Stimulated activated memory B cell treated with anti-CD40 and anti-IgM and Interleukin-4, amounts not matched to agents 10 μg/mL and 1 μg/mL and 100 μg/mL, for 72 hours (primary cell): ENCODE results near the gene TAGLN3.

ENCODE experiments used
- ATAC-seq: fragments of 150-1000 bp; cut with Tn5 transposase; 2 replicates; pipeline ENCODE4 v1.10.0; 2021
- H3K27ac Mint-ChIP-seq: one replicate; pipeline ENCODE4 v1.8.0; 2022; ENCODE audit warnings: mild to moderate bottlenecking, mixed read lengths
- H3K27me3 Mint-ChIP-seq: one replicate; pipeline ENCODE4 v1.8.0; 2022; ENCODE audit warnings: mixed read lengths
- H3K36me3 Mint-ChIP-seq: one replicate; pipeline ENCODE4 v1.8.0; 2022; ENCODE audit warnings: mixed read lengths
- H3K4me1 Mint-ChIP-seq: one replicate; pipeline ENCODE4 v1.8.0; 2022; ENCODE audit warnings: mixed read lengths
- H3K4me3 Mint-ChIP-seq: one replicate; pipeline ENCODE4 v1.8.0; 2022; ENCODE audit warnings: mild to moderate bottlenecking, moderate library complexity, mixed read lengths
- H3K9me3 Mint-ChIP-seq: one replicate; pipeline ENCODE4 v1.8.0; 2022; ENCODE audit warnings: mixed read lengths

The TAGLN3 gene

DNA sequence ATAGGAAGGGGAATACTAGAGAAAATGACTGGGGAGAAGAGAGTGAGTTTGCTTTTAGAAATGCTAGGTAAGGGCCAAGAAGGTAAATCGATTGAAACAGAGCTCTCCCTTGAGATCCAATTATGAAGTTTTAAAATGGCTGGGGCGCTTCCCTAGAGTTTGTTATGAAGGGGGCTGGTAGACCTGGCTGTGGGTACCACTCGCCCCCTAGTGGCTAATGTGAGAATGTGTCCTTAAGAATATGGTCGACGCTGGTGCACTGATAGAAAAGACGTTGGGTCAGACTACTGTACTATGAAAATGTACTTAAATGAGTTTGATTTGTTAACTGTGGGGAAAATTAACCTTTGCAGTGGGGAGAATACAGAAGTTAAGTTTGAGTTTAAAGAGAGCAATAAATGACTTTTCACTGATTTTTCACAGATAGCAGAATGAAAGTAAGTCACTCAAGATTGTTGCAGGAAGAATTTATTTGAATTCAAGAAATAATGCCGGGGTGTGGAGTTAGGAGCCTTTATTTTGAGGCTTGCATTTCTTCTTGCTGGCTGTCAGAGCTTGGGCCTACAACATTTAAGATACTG lies 45.0 kb downstream of the TAGLN3 start:
- H3K4me1 Mint-ChIP-seq = peaks cover 6% of the 10 kb centered on the region
- ATAC-seq = peak; percentile 86
- no peak overlapping the region for H3K4me3 Mint-ChIP-seq
- H3K27me3 Mint-ChIP-seq = no peaks in the 10 kb centered on the region
- no peaks in the 10 kb centered on the region for H3K9me3 Mint-ChIP-seq
- H3K27ac Mint-ChIP-seq = no peak overlapping the region
- H3K36me3 Mint-ChIP-seq = no peaks in the 10 kb centered on the region

DNA sequence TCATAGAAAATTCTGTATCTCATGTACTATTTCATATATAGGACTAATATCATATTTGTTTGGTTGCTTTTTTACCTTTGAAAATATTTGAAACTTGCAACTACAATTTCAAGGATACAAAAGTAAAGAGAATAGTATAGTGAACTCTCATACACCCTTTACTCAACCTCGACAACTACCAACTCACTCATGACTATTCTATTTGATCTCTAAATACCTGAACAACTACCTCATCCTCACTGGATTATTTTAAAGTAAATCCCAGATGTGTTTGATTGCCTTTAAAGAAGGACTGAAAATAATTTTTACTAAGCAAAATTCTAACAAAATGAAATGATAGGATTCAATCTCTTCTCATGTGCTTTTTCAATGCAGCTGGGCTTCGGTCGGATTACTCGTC lies 47.9 kb downstream of the TAGLN3 start:
- Mint-ChIP-seq H3K4me3 (no peak overlapping the region), H3K36me3 (no peaks in the 10 kb centered on the region), H3K9me3 (no peaks in the 10 kb centered on the region), H3K4me1 (no peaks in the 10 kb centered on the region), H3K27ac (no peak overlapping the region), H3K27me3 (peaks cover 2% of the 10 kb centered on the region)
- no peak for ATAC-seq

DNA sequence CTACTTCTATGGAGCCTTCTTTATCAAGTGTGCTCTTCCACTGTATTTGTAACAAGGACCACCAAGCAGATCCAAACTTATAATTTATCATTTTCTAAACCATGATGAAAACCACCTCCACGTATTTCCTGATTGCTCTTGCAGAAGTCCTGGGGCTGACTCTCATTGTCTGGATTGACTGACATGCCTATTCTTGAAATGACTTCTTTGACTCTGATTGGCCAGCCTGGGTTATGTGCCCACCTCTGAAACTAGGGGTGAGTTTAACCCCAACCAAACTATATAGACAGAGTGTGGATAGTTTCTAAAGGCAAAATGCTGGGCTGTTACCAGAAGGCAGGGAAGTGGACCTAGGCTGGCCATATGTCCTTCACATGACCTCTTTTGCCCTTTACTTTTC lies 48.5 kb downstream of the TAGLN3 start:
- Mint-ChIP-seq H3K4me3 (no peak overlapping the region), H3K27me3 (peaks cover 9% of the 10 kb centered on the region), H3K36me3 (no peaks in the 10 kb centered on the region), H3K4me1 (no peaks in the 10 kb centered on the region), H3K27ac (no peak overlapping the region), H3K9me3 (no peaks in the 10 kb centered on the region)
- no peak for ATAC-seq

DNA sequence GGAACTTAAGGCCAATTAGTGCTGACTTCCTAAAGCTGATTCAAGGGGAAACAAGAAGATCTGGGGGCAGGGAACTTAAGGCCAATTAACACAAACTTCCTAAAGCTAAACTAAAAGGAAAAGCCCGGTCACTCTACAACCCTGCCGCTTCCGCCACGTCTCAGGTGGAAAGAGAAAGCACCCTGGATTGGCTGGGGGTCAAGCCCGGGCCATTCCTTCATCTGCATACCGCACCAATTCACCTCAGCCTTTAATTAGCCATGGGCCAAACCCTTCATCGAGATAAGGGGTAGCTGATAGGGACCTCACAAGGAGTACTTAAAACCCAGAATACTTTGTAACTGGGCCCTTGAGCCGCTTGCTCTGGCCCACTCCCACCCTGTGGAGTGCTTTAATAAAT lies 50.2 kb downstream of the TAGLN3 start:
- no peak for ATAC-seq
- no peak overlapping the region for H3K4me3 Mint-ChIP-seq
- H3K9me3 Mint-ChIP-seq = no peaks in the 10 kb centered on the region
- no peak overlapping the region for H3K27ac Mint-ChIP-seq
- H3K36me3 Mint-ChIP-seq = no peaks in the 10 kb centered on the region
- no peaks in the 10 kb centered on the region for H3K4me1 Mint-ChIP-seq
- H3K27me3 Mint-ChIP-seq = peaks cover 25% of the 10 kb centered on the region

DNA sequence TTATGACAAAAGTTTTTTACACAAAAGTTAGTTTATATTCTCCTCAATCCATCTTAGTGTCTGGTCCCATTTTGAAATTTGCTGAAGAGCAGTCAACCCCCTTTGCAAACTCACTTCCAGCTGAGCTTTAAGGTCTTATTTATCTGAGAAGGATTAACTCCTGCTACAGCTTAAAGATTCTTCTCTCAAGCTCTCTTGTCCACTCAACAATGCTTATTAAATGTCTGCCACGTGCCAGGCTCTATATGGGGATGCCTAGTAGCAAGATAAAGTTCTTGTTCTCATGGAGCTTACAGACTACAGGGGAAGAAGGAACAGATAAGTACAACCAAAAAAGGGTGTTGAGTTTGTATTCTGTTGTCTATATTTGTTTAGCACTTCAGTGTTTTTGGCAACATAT lies 54.5 kb downstream of the TAGLN3 start:
- no peak for ATAC-seq
- H3K4me1 Mint-ChIP-seq = no peaks in the 10 kb centered on the region
- H3K27ac Mint-ChIP-seq = no peak overlapping the region
- no peaks in the 10 kb centered on the region for H3K36me3 Mint-ChIP-seq
- no peaks in the 10 kb centered on the region for H3K9me3 Mint-ChIP-seq
- H3K27me3 Mint-ChIP-seq = peaks cover 50% of the 10 kb centered on the region
- no peak overlapping the region for H3K4me3 Mint-ChIP-seq

DNA sequence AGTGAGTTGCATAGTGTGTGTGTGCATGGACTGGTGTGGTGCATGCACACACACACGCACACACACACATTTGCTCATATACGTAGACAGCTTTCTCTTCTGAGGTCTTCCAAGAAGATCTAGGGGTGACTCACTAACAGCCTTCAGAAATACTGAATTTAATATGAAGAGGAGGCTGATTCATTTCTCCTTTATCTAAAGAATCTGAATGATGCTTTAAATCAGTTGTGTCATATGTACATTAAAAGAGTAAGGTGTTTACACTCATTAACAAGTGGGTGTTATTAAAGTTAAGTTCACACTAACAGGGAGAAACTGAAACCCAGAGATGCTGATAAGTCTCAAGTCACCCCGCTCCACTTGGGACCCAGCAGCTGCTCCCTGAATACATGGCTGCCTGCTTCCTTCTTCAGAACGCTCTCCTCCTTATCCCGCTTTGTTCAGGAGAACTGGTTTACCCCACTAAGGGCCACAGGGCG lies 57.8 kb downstream of the TAGLN3 start:
- Mint-ChIP-seq H3K4me3 (no peak overlapping the region), H3K27ac (no peak overlapping the region)

DNA sequence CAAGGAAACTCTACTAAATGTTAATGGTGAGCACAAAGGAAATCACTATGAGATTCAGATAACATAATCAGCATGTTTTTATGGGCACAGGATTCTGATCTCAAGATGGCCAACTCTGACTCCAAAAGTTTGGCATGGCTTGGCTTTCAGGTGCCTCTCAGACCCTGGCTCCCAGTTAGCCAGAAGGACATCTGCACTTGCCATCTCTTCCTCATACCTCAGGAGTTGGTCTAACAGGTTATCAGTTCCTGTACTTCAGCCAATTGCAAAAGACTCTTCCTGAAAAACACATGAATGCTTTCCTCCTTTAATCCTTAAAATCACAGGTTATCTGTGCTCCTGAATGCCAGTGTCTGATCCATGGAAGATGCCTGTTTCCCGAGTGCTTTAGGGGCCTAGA lies 60.8 kb downstream of the TAGLN3 start:
- no peak overlapping the region for H3K4me3 Mint-ChIP-seq
- peaks cover 19% of the 10 kb centered on the region for H3K27me3 Mint-ChIP-seq
- peaks cover 4% of the 10 kb centered on the region for H3K9me3 Mint-ChIP-seq
- H3K27ac Mint-ChIP-seq = no peak overlapping the region
- no peaks in the 10 kb centered on the region for H3K4me1 Mint-ChIP-seq
- H3K36me3 Mint-ChIP-seq = no peaks in the 10 kb centered on the region
- ATAC-seq = no peak

More for the DNA sequence above, 57.8 kb downstream of the TAGLN3 start:
- Mint-ChIP-seq H3K27me3 (peaks cover 49% of the 10 kb centered on the region), H3K9me3 (peaks cover 4% of the 10 kb centered on the region), H3K36me3 (no peaks in the 10 kb centered on the region), H3K4me1 (no peaks in the 10 kb centered on the region)
- ATAC-seq = no peak

DNA sequence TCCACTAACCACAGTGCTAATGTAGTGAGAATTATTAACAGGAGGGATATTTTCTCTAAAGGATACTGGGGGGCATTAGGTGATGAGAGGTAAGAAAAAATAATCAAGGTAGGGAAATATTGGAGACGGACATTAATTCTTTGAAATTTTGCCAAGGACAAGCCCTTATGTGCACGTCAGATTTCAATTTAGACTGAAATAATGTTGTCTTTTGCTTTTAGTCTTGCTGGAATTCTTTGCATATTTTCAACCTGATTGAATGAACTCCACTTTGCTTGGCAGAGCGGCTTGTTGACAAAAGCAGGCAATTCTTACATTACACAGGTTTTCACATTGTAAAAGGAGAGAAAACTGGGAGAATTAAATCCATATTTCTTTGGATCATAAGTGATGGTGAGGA lies 62.4 kb downstream of the TAGLN3 start:
- no peak for ATAC-seq
- peaks cover 16% of the 10 kb centered on the region for H3K27me3 Mint-ChIP-seq

More for the DNA sequence above, 62.4 kb downstream of the TAGLN3 start:
- Mint-ChIP-seq H3K36me3 (no peaks in the 10 kb centered on the region), H3K4me3 (no peak overlapping the region), H3K27ac (no peak overlapping the region), H3K4me1 (no peaks in the 10 kb centered on the region), H3K9me3 (peaks cover 4% of the 10 kb centered on the region)
